ENCODE measurements around the gene CRTC3.

CRTC3 gene

DNA sequence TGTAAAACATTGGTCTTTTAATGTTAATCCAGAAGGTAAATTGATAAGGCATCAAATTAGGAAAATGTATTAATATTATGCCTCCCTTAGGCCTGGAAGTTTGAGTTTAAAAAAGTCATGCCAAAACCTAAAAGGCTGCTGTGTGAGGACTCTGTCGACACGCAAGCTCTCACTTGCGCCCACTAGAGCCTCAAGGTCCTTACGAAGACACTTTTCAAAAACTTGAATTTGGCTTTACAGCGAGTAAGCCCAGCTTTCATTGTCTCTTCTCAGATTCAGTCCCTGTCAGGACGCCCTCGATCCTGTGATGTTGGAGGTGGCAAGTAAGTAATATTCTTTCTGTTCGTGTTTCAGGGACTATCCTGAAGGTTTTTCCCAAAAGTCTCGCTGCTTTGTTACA is 89.7 kb downstream of the CRTC3 start:
- no peak for DNase-seq (ENCODE audit: low read depth)
- H3K4me3 ChIP-seq (ENCODE audit: control insufficient read depth, low read depth, low read length), result no peak overlapping the region
- TF ChIP-seq, protein P1, sequence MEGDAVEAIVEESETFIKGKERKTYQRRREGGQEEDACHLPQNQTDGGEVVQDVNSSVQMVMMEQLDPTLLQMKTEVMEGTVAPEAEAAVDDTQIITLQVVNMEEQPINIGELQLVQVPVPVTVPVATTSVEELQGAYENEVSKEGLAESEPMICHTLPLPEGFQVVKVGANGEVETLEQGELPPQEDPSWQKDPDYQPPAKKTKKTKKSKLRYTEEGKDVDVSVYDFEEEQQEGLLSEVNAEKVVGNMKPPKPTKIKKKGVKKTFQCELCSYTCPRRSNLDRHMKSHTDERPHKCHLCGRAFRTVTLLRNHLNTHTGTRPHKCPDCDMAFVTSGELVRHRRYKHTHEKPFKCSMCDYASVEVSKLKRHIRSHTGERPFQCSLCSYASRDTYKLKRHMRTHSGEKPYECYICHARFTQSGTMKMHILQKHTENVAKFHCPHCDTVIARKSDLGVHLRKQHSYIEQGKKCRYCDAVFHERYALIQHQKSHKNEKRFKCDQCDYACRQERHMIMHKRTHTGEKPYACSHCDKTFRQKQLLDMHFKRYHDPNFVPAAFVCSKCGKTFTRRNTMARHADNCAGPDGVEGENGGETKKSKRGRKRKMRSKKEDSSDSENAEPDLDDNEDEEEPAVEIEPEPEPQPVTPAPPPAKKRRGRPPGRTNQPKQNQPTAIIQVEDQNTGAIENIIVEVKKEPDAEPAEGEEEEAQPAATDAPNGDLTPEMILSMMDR (conservative IDR thresholded peaks at IDR 0.05; ENCODE audit: control insufficient read depth, insufficient read depth, low read depth, low read length), result no peak

DNA sequence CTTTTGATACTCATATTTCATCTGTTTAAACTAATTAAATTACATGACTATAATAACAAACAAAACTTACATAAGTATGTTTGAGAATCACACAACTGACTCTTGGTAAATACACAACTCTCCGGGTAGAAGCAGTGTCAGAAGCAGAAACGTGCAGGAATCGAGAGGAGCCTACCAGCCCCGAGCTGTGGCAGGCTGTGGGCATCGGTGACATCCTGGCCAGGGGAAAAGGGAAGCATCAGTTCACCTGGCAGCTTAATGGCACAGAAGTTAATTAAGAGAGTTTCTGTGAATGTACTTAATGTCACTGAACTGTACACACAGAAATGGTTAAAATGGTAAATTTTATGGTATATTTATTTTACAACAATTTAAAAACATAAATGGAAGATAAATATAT is 90.2 kb downstream of the CRTC3 start:
- TF ChIP-seq, protein P1 (conservative IDR thresholded peaks at IDR 0.05; ENCODE audit: control insufficient read depth, insufficient read depth, low read depth, low read length), result no peak
- DNase-seq (ENCODE audit: low read depth), result no peak
- no peak overlapping the region for H3K4me3 ChIP-seq (ENCODE audit: control insufficient read depth, low read depth, low read length)

DNA sequence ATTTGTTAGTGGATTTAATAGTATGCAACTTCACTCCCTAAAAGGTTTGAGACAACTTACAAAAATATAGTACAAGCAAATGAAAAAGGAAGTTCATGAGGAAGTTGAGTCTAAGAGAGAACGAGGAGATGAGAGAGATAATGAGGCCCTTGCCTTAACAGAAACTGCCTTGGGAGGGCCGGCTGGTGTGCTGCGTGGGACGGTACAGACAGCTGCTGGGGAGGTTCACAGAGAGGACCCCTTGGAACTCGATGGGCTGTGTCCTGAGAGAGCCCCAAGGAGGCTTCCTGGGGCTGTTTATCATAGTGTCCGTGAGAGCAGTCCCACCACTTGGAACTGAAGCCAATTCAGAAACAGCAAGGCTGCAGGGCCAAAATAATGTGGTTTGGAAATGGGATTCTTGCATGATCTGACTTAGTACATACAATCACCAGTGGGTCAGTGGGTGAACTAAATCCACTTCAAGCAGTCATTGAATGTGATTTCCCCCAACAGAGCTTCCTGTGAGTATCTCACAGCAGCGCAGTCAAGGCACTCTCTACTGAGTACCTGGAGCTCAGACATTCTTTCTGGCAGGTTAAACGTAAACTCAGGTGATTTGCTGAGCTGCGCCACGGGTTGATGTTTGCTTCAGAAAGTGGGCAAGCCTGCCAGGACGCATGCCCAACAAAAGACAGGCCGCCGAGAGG is 90.8 kb downstream of the CRTC3 start:
- TF ChIP-seq, protein P1 (conservative IDR thresholded peaks at IDR 0.05; ENCODE audit: control insufficient read depth, insufficient read depth, low read depth, low read length), result no peak
- DNase-seq (ENCODE audit: low read depth), result no peak
- no peak overlapping the region for H3K4me3 ChIP-seq (ENCODE audit: control insufficient read depth, low read depth, low read length)

DNA sequence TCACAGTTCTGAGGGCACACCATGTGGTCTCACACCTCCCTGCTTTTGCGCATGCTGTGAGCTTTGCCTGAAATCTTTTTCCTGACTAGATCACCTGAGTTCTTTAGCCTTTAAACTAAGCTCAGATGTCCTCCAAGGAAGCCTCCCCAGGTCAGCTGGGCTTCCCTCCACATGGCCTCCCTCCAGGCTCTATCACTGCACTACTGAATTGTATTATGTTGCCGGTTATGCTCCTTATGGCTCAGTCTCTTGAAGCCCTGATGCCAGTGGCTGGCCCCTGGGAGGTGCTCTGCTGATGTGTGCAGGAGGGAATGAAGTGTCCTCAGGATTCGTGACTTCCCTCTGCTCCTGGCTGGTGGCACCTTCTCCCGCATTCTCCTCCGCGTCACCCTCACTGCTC is 94.1 kb downstream of the CRTC3 start:
- H3K4me3 ChIP-seq (ENCODE audit: control insufficient read depth, low read depth, low read length), result no peak overlapping the region
- DNase-seq (ENCODE audit: low read depth), result no peak
- TF ChIP-seq, protein P1 (conservative IDR thresholded peaks at IDR 0.05; ENCODE audit: control insufficient read depth, insufficient read depth, low read depth, low read length), result no peak

DNA sequence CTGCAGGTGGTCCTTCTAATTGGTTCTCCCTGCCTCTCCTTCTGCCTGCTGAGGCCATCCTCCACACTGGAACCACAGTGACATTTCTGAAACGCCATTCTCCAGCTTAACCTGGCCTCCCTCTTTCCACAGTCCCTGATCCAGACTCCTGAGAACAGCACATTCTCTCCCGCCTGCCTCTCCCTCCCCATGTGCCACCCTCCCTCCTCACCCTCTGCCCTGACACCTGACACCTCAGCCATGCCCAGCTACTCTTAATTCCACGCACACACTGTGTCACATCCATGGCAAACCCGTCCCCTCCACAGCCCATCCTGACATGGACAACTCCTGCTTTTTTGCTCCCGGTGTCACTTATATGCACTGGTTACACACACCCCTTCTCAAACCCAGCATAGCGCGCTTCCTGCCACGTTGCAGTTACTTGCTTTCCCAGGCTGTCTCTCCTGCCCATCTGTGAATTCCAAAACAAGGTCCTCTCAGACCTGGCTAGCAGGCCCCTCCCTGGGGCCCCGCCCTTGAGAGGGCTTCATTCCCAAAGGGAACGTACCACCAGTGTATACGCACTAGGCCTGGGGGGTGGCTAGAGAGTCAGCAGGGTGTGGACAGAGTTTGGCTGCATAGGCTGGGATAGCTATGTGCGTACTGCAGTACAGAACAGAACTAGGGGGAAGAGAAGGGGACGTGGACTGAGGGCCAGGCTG is 94.7 kb downstream of the CRTC3 start:
- peak; percentile 27 for DNase-seq (ENCODE audit: low read depth)
- TF ChIP-seq, protein P1 (conservative IDR thresholded peaks at IDR 0.05; ENCODE audit: control insufficient read depth, insufficient read depth, low read depth, low read length), result no peak
- no peak overlapping the region for H3K4me3 ChIP-seq (ENCODE audit: control insufficient read depth, low read depth, low read length)

DNA sequence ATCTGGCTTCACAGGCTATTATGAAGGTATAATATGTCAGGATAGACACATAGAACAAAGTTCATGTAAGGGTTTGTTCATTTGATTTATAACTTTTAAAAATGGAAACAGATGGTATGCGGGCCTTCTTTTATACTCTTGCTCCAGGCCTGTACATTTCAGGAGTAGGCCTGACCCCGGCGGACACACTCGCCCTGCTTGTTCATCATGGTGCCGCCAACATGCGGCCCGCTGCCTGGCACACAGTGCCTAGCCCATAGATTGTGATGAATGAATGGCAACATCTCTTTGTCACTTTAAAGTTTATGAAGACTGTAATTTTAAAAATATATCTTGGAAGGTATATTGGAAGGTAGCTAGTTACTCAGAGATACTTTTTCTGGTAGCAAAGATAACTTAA is 95.3 kb downstream of the CRTC3 start:
- DNase-seq (ENCODE audit: low read depth), result no peak
- TF ChIP-seq, protein P1 (conservative IDR thresholded peaks at IDR 0.05; ENCODE audit: control insufficient read depth, insufficient read depth, low read depth, low read length), result no peak
- H3K4me3 ChIP-seq (ENCODE audit: control insufficient read depth, low read depth, low read length), result no peak overlapping the region
